Measurements from ENCODE around the gene ANKRD42.
"Not testable (repeated sequence)": the region's sequence is repeated elsewhere in the genome, so short reads cannot be mapped to it uniquely, and the experiment has no call there.

ANKRD42 gene

DNA sequence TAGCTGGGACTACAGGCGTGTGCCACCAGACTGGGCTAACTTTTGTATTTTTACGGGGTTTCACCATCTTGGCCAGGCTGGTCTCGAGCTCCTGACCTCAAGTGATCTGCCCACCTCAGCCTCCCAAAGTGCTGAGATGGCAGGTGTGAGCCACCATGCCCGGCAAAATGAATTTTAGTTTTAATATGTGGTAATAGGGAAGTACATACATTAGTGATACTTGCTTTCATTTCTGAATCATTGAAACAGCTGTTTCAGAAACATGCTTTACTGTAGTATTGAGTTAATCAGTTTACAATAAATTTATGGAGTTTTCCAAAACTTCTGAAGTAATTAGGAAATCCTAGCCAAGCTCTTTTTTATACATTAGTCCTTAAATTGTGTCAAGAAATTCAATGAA, 21.0 kb upstream of the ANKRD42 start:
- DNase-seq (ENCODE audit: low read depth in 1 of 2, low spot score in 1 of 2), result no peak

DNA sequence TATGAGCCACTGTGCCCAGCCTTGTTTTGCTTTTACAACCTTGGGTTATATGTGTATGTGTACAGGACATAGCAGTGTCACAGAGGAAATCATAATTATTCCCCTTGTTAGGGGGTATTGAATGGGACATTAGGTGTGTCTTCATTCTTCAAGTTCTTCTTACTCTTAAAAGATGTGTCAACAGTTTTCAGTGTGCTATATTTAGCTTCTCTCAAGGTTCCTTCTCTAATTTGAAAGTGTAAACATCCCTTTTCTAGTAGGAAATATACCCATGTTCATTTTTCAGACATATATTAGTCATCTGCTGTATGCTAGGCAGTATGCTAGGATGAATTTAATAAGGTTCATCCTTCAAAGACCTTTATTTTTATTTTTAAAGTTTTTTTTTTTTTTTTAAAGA, 19.5 kb upstream of the ANKRD42 start:
- no peak for DNase-seq (ENCODE audit: low read depth in 1 of 2, low spot score in 1 of 2)

DNA sequence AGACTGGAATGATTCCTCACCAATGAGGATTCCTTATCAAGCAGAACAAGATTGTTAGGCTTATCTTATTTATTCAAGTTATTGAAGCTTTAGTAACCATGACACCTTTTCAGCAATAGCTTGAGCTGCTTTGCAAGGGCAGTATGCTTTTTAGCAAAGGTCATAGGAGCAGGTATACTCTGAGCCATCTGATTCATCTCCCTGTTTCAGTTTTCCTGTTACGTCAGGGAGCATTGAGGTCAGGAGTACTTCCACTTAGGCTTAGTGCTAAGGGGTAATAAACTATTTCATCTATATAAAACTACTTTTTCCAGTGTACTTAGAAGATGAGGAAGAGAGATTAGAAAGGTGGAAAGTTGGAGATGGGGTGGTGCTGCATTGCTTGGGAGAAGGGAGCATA, 17.7 kb upstream of the ANKRD42 start:
- DNase-seq (ENCODE audit: low read depth in 1 of 2, low spot score in 1 of 2), result no peak

DNA sequence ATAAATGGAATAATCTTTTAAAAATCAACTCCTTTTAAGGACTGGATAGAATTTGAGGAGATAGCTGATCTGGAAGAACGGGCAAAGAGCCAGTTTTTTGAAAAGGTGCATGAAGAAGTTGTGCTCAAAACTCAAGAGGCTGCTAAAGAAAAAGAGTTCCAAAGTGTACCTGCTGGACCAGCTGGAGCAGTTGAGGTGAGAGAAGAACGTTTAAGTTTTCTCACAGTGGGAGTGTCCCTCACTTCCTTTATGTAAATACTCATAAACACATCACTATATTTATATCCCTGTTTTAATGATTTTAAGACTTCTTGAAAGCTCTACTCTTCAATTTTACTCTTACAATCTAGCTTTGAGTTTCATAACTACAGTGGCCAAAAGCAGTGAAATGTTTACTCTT, 11.7 kb upstream of the ANKRD42 start:
- DNase-seq (ENCODE audit: low read depth in 1 of 2, low spot score in 1 of 2), result no peak

DNA sequence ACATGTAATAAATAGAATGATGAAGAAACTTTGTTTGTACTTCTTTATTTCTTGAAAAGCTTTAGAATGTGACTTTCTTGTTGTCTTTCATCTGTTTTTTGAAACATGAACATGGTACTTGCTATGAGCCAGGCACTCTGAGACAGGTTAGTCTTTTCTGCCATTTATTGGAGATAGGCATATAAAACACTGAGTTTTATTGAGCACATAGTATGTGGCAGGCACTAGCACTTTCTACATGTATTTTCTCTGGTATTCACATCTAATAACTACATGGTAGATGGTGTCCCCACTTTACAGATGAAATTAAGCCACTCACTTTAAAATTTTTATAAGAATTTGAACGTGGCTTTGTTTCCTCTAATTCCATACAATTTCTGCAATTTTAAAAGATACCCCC, 7.7 kb upstream of the ANKRD42 start:
- DNase-seq (ENCODE audit: low read depth in 1 of 2, low spot score in 1 of 2), result no peak

DNA sequence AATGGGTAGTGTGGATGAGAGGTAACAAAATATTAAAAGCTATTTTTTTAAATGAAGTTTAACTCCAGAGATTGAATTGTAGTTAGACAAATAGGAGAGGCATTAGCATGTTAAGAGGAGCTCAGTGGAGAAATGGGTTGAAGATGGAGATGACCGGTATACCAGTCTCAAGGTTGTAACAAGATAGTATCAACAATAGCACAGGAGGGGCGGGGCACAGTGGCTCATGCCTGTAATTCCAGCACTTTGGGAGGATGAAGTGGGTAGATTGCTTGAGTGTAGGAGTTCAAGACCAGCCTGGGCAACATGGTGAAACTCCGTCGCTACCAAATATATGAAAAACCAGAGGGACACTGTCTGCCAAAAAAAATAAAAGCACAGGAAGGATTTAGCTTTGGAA, 6.0 kb upstream of the ANKRD42 start:
- DNase-seq (ENCODE audit: low read depth in 1 of 2, low spot score in 1 of 2), result no peak

DNA sequence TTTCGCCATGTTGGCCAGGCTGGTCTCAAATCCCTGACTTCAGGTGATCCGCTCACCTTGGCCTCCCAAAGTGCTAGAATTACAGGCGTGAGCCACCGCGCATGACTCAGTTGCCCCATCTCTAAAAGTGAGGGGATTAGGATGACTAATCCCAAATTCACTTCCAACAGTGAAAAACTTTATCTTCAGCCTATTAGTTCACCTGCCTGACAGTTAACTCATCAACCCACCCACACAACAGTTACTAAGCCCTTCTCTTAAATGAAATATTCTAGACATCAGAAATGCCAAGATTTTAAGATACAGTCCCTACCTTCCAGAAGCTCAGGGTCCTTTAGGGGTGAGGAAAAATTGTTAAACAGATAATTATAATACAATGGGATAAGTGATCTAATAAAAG, 2.0 kb upstream of the ANKRD42 start:
- no peak for DNase-seq (ENCODE audit: low read depth in 1 of 2, low spot score in 1 of 2)

DNA sequence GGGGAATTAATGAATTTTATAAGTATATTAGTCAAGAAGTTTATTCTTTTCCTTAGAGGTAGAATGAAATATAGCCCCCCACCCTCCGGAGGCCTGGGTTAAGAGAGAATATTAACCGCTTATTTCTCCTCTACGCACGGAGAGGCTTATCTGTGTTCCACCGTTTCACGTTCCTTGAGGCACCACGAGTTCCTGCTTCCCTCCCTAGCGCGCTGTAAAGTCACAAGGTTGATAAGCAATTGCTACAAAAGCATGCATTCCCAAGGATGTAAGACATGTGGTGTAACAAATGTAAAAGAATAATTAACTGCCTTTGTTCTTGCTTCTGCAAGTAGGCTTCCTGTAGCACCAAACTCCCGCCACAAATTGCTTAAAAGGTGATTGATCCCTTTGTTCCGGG, 1.5 kb upstream of the ANKRD42 start:
- DNase-seq (ENCODE audit: low read depth in 1 of 2, low spot score in 1 of 2), result no peak

DNA sequence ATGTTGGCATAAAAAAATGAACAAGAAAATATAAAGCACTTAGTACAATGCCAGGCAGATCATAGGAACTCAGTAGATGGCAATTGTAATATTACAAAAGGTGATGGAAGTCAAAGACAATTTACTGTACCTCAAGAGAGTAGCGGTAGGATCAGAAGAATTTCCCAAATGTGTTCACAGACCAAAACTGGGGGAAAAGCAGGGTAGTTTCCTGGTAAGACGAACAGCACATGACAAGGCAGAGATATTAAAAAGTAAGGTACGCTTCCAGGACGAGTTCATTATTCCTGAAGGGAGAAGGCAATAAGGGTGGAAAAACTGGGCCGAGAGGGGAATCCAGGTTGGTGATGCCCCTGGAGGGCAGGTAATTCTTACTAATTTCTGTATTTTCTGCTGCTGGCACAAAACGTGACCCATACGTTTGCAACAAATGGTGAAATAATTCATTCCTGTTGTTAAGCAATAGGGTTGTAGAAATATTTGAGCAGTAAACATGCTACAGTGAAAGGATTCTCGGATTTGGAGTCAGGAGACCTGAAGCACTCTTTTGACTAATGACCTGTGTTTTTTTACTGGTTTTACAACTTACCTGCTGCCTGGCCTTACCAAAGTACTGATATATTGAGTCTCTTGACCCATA, 786 bp upstream of the ANKRD42 start:
- no peak for DNase-seq (ENCODE audit: low read depth in 1 of 2, low spot score in 1 of 2)

DNA sequence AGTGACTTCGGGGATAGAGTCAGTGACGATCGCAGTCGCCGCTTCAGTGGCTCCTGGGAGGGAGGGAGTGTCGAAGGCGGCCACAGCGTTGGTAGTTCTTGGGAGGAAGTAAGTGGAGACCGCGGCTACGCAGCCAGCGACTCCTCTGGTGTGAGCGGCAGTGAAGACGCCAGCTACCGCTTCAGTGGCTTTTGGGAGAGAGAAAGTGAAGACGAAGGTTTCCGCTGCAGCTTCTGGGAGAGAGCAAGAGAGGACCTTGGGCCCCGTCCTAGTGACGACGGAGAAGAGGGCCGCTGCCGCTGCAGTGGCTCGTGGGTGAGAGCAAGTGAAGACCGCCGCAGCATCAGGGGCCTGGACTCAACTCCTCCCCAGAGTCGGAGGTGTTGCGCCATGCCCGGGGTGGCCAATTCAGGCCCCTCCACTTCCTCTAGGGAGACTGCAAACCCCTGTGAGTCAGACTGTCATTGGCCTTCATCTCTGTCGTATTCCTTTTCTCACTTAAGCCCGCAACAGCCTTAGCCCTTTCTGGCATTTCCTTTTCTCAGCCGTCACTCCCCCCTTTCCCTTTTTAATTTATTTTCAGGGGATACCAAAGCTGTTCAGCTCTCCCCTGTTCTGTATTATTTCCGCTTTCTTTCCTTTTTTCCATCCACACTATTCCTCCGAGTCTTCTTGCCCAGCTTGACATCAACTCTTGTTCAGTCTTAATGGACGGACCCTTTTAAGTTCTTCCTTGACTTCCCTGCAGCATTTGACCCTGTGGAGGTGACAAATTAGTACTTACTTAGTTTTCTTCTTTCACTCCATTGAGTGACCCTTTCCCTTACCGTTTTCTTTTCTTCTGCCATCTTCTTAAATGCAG, 1.0 kb downstream of the ANKRD42 start:
- peak; percentile 23 to 32 for DNase-seq (ENCODE audit: low read depth in 1 of 2, low spot score in 1 of 2)

DNA sequence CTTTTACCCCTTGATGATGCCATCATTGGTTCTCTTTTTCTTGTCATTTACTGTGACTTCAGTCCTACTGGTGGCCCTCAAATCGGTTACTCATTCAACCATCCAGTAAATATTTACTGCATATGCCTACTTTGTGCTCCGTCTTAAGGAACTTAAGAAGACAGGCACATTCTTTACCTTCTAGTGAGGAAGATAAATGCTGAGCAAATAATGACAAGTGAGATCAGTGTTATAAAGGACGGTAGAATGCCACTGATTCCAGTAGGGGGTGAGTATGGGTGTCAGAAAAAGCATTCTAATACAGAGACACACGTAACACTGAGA, 1.6 kb downstream of the ANKRD42 start:
- no peak for DNase-seq (ENCODE audit: low read depth in 1 of 2, low spot score in 1 of 2)

DNA sequence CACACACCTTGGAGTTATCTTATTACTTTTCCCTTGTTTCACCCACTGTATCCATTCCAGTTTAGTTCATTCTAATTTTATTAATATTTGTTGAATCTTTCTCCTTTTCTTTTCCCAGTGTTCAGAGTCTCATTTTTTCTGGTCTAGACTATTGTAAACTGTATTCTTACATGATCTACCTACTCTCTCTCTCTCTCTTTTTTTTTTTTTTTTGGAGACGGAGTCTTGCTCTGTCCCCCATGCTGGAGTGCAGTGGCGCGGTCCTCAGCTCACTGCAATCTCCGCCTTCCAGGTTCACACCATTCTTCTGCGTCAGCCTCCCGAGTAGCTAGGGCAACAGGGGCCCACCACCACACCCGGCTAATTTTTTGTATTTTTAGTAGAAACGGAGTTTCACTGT, 2.1 kb downstream of the ANKRD42 start:
- no peak for DNase-seq (ENCODE audit: low read depth in 1 of 2, low spot score in 1 of 2)

DNA sequence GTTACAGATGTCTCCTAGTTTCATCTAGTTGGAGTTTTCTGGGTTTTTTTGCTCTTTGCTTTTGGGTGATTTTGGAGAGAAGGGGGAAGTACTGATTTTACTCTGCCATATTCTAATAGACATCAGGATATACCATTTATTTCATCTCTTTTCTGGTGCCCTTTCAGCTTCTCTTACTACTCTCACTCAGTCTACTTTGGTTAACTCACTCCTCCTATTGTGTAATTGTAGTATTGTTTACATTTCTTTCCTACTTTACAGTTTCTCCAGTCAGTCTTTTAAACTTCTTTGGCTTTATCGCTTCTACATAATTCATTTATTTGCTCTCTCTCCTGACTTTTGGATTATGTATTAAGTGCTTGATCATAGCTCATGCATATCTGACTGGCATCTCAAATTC, 6.5 kb downstream of the ANKRD42 start:
- no peak for DNase-seq (ENCODE audit: low read depth in 1 of 2, low spot score in 1 of 2)

DNA sequence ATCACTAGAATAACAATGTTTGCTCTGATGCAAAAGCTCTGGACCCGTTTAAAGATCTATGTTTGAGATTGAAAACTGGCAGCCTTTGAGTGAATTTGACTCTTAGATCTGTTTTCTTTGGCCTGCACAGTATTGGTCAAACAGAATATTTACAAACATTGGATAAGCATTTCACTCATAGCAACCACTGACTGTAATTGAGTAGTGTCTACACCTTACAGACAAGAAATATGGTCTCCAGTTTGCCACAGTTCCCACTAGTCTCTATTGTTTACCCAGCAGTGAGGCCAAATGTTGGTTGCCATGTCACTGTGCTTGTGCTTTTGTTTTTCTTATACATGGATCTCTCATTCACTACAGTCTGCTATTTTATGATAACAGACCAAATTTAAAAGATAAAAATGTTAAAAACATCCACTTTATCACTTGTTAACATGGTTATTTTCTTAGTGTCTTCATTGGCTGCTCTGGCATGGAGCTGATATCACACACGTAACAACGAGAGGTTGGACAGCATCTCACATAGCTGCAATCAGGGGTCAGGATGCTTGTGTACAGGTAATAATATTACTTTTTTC, 12.2 kb downstream of the ANKRD42 start:
- no peak for DNase-seq (ENCODE audit: low read depth in 1 of 2, low spot score in 1 of 2)

DNA sequence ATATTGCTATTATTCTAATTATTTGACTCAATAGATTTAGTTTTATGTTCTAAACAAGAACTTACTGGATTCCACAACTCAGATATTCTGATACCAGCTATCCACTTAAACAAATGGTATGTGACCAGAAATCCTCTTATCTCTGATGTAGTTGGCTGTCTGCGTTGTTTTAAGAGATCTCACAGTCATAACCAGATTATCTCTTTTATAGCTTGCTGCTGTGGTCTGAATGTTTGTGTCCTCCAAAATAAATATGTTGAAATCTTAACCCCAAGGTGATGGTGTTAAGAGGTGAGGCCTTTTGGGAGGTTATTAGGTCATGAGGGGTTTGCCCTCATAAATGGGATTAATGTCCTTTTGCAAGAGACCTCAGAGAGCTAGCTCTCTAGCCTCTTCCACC, 12.7 kb downstream of the ANKRD42 start:
- no peak for DNase-seq (ENCODE audit: low read depth in 1 of 2, low spot score in 1 of 2)

DNA sequence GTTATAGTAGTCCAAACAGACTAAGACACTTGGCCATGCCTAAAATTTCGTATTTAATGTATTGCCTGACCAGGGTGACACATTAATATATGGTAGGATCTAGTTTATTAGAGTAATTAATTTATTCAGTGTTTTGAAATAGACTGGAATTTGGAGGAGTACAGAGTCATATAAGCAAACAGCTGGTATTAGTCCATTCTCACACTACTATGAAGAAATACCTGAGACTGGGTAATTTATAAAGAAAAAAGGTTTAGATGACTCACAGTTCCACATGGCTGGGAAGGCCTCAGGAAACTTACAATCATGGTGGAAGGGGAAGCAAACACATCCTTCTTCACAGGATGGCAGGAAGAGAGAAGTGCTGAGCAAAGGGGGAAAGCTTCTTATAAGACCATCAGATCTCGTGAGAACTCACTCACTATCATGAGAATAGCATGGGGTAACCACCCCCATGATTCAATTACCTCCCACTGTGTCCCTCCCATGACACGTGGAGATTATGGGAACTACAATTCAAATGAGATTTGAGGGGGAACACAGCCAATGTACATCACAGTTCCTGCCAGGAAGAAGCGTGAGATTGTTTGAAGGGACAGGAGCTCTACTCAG, 13.4 kb downstream of the ANKRD42 start:
- not testable (repeated sequence) for DNase-seq (ENCODE audit: low read depth in 1 of 2, low spot score in 1 of 2)

DNA sequence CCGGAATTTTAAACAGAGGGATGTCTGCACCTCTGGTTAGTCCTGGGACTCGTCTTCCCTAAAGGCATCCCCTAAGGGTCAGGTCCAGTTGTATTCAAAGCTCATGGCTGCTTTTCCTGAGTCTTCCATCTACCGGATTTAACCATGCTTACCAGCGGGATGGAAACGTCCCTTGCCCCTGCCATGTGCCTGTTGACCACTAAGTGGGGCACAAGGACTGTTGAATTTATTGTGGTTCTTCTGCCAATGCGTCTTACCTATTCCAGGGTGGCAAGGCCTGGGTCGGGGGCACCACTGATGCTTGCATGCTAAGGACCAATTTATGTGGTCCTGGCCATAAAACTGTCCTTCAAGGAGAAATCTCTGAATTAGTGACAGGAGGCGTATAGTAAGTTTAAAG, 25.6 kb downstream of the ANKRD42 start:
- no peak for DNase-seq (ENCODE audit: low read depth in 1 of 2, low spot score in 1 of 2)

DNA sequence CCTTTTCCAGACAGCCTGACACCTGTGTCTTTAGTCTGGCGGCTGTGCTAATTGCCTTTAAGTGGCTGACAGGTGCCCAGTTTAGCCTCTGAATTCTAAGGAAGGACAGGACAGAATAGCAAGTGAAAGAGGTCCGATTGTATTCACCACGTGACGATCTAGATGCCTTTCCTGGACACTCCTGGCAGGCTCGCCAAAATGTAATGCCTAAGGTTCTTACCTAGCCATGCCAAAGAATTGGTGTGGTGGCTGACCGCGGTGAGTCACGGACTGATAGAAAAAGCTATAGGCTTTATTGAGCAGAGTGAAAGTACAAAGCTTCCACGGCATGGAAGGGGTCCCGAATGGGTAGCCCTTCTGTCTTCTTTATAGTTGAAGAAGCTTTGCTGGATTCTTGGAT, 26.7 kb downstream of the ANKRD42 start:
- no peak for DNase-seq (ENCODE audit: low read depth in 1 of 2, low spot score in 1 of 2)

DNA sequence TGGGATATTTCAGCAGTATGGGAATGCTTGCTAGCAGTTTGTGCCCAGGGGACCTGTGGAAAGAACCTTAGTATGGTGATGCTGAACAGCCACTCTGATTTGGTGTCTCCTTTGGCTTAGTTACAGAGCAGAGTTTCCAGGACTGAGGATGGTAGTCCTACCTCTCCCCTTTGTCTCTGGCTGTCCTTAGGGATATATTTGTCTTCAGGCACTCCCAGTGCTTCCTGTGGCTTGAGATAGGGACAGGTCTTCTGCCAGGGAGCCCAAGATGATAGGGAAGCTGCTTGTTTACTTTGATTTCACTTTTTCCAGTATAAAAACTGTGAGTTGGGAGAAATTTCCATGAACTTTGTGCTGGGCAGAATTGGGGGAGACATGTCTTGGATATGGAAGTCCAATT, 28.2 kb downstream of the ANKRD42 start:
- DNase-seq (ENCODE audit: low read depth in 1 of 2, low spot score in 1 of 2), result no peak

DNA sequence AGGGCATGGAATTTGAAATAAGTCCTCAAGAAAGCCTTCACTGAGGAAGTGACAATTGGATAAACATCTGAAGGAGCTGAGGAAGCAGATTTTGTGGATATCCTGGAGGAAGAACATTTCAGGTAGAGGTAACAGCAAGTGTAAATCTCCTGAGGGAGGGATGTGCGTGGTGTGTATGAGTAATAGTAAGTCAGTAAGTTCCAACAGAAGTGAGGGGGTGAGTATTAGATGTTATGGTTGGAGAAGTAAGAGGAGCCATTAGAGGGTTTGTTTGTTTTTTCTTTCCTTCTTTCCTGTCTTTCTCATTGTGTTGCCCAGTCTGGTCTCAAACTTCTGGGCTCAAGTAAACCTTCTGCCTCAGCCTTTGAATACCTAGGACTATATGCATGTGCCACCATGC, 29.0 kb downstream of the ANKRD42 start:
- DNase-seq (ENCODE audit: low read depth in 1 of 2, low spot score in 1 of 2), result no peak

DNA sequence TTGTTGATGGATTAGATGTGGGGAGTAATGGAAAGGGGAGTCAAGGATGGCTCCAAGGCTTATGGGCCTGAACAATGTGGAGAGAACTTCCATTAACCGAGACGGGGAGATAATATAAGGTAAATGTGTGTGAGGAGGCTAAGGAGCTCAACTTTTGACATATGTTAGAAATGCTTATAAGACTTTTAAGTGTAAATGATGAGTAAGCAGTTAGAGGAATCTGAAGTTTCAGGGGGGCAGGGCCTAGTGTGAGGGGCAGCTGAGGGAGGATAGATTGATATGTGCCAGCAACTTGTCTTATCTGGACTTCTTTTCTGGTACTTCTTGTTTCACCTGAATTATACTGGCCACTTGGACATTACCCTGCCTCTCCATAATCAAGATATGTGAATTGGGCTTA, 29.9 kb downstream of the ANKRD42 start:
- no peak for DNase-seq (ENCODE audit: low read depth in 1 of 2, low spot score in 1 of 2)

DNA sequence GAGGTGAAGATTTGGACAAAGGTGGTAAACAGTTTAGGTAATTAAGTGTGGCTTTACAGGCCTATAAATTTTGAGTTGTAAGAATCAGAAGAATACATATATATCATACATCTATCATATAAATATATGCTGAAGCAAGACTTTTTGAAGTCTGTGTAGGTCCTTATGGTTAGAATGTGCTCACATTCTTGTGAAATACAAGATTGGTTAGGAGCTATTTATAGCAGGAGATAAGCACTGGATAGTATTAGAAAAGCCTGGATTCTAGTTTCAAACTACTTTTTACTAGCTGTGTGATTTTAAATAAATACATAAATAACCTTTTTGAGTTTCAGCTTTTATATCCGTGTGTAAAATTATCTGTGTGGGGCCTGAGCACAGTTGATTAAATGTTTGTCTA, 42.3 kb downstream of the ANKRD42 start:
- no peak for DNase-seq (ENCODE audit: low read depth in 1 of 2, low spot score in 1 of 2)

Measured in activated T-helper 1 cell treated with anti-CD3 and anti-CD28 coated beads, Interleukin-2, amount 50 U/mL, for 16 hours (primary cell).